IMR-90 (cell line): ENCODE measurements around the gene SMO. TPM values are rescaled to one million over a fixed set of nuclear protein-coding genes. Genes with fewer than 3 reads are reported as not detected.

Experiments used
- ATAC-seq: fragments of 200-7000 bp; cut with Tn5 transposase; 2 replicates; pipeline ENCODE4 v1.9.1; 2020; ENCODE audit warnings: low read depth, mild to moderate bottlenecking, moderate library complexity
- Bru-seq: library from RNA; stranded (reverse); fragments of 400-500 nt; gene quantifications from one replicate; lab custom pipeline; 2021; lab: Mats Ljungman, UMichigan
- BruChase-seq, 2 experiments: library from RNA; stranded (reverse); fragments of 400-500 nt; gene quantifications; one replicate each; lab custom pipeline; 2021; lab: Mats Ljungman, UMichigan
- BruUV-seq: library from RNA; stranded (reverse); fragments of 400-500 nt; replicated peaks from 2 replicates; lab custom pipeline; 2021; lab: Mats Ljungman, UMichigan
- CTCF ChIA-PET: fragments of 300-600 bp; formaldehyde crosslinking; extraction: SDS; loops from one replicate; lab custom pipeline; 2021; ENCODE audit warnings: antibody characterized with exemption; lab: Yijun Ruan, JAX
- POLR2A ChIA-PET: fragments of 300-600 bp; sonication (Branson Sonifier 250); formaldehyde crosslinking; loops from one replicate; lab custom pipeline; 2022; ENCODE audit warnings: antibody characterized with exemption; ENCODE audit not compliant: unreplicated experiment; lab: Charles Lee
- DNase-seq: peaks from one replicate; pipeline ENCODE4 v3.0.0; 2013
- H2AFZ ChIP-seq: replicated peaks from 2 replicates; pipeline ENCODE3; 2013; ENCODE audit warnings: low read length, mild to moderate bottlenecking; ENCODE audit not compliant: poor library complexity
- H2AK5ac ChIP-seq: 2 replicates; pipeline ENCODE4 v1.6.1; 2013; ENCODE audit warnings: low read depth, low read length, inconsistent platforms
- H2AK9ac ChIP-seq: replicated peaks from 2 replicates; pipeline ENCODE3; 2013; ENCODE audit warnings: mild to moderate bottlenecking, low read depth, low read length, moderate library complexity; ENCODE audit not compliant: poor library complexity
- H2BK120ac ChIP-seq: 2 replicates; pipeline ENCODE4 v1.6.1; 2013; ENCODE audit warnings: low read depth, low read length, inconsistent platforms
- H2BK15ac ChIP-seq: 3 replicates; pipeline ENCODE4 v1.6.1; 2013; ENCODE audit warnings: low read depth, low read length, inconsistent platforms
- H2BK20ac ChIP-seq: 2 replicates; pipeline ENCODE4 v1.6.1; 2013; ENCODE audit warnings: low read depth, mild to moderate bottlenecking, inconsistent platforms, low read length, moderate library complexity
- H2BK5ac ChIP-seq: 2 replicates; pipeline ENCODE4 v1.6.1; 2013; ENCODE audit warnings: mild to moderate bottlenecking, low read depth, low read length, inconsistent platforms; ENCODE audit not compliant: poor library complexity, severe bottlenecking
- H3K14ac ChIP-seq: replicated peaks from 2 replicates; pipeline ENCODE4 v1.6.1; 2013; ENCODE audit warnings: low read depth, low read length, inconsistent platforms
- H3K18ac ChIP-seq: 2 replicates; pipeline ENCODE4 v1.6.1; 2013; ENCODE audit warnings: low read depth, low read length, control low read depth
- H3K23ac ChIP-seq: 2 replicates; pipeline ENCODE4 v1.6.1; 2013; ENCODE audit warnings: low read depth, low read length, inconsistent platforms
- H3K27ac ChIP-seq: 2 replicates; pipeline ENCODE4 v1.5.1; 2013; ENCODE audit warnings: mild to moderate bottlenecking, control low read depth, low read length; ENCODE audit not compliant: insufficient read depth
- H3K27me3 ChIP-seq: 2 replicates; pipeline ENCODE4 v1.6.1; 2013; ENCODE audit warnings: low read length; ENCODE audit not compliant: control insufficient read depth, insufficient read depth
- H3K36me3 ChIP-seq: 2 replicates; pipeline ENCODE4 v1.6.1; 2013; ENCODE audit warnings: low read length, mixed read lengths; ENCODE audit not compliant: control insufficient read depth, insufficient read depth
- H3K4ac ChIP-seq: 2 replicates; pipeline ENCODE4 v1.6.1; 2013; ENCODE audit warnings: low read depth, low read length, inconsistent platforms
- H3K4me1 ChIP-seq: 2 replicates; pipeline ENCODE4 v1.6.1; 2013; ENCODE audit warnings: low read length, mixed read lengths; ENCODE audit not compliant: control insufficient read depth, insufficient read depth
- H3K4me2 ChIP-seq: 2 replicates; pipeline ENCODE4 v1.6.1; 2013; ENCODE audit warnings: low read depth, mild to moderate bottlenecking, control low read depth, low read length, moderate library complexity
- H3K4me3 ChIP-seq: 2 replicates; pipeline ENCODE4 v1.5.1; 2013; ENCODE audit warnings: low read depth, mild to moderate bottlenecking, control low read depth, low read length, moderate library complexity; ENCODE audit not compliant: insufficient read depth
- H3K56ac ChIP-seq: 2 replicates; pipeline ENCODE4 v1.6.1; 2013; ENCODE audit warnings: low read length, inconsistent platforms; ENCODE audit not compliant: insufficient read depth; ENCODE audit errors: extremely low read depth
- H3K79me1 ChIP-seq, 2 experiments: 2 replicates each; pipeline ENCODE4 v1.6.1; 2013; ENCODE audit warnings: low read length in 2 of 2, inconsistent platforms in 1 of 2, low read depth in 1 of 2
- H3K9ac ChIP-seq: 2 replicates; pipeline ENCODE4 v1.6.1; 2013; ENCODE audit warnings: low read depth, low read length, control low read depth
- H3K9me1 ChIP-seq: 2 replicates; pipeline ENCODE4 v1.6.1; 2013; ENCODE audit warnings: low read length, inconsistent platforms; ENCODE audit not compliant: insufficient read depth
- H3K9me3 ChIP-seq: 2 replicates; pipeline ENCODE4 v1.6.1; 2013; ENCODE audit warnings: low read length; ENCODE audit not compliant: control insufficient read depth, insufficient read depth
- H4K20me1 ChIP-seq: 2 replicates; pipeline ENCODE4 v1.6.1; 2013; ENCODE audit warnings: low read length, inconsistent platforms; ENCODE audit not compliant: insufficient read depth
- H4K5ac ChIP-seq: 2 replicates; pipeline ENCODE4 v1.6.1; 2013; ENCODE audit warnings: mild to moderate bottlenecking, low read depth, low read length, control low read depth
- H4K8ac ChIP-seq, 2 experiments: 2 replicates each; pipeline ENCODE4 v1.6.1; 2013; ENCODE audit warnings: low read depth in 2 of 2, low read length in 2 of 2, control low read depth in 1 of 2, inconsistent platforms in 1 of 2
- H4K91ac ChIP-seq: 2 replicates; pipeline ENCODE4 v1.6.1; 2013; ENCODE audit warnings: low read depth, low read length, inconsistent platforms; ENCODE audit not compliant: insufficient read depth
- MAZ ChIP-seq: IDR thresholded peaks from 2 replicates; pipeline ENCODE4 v1.6.1; 2012; ENCODE audit warnings: low read depth, mild to moderate bottlenecking, low read length, improper control_type of control experiment, moderate library complexity, borderline replicate concordance
- MXI1 ChIP-seq: IDR thresholded peaks from 2 replicates; pipeline ENCODE4 v1.6.1; 2012; ENCODE audit warnings: low read depth, mild to moderate bottlenecking, low read length, moderate library complexity, borderline replicate concordance
- POLR2A ChIP-seq: IDR thresholded peaks from 2 replicates; pipeline ENCODE4 v1.6.1; 2012; ENCODE audit warnings: mild to moderate bottlenecking, low read depth, low read length
- RCOR1 ChIP-seq: IDR thresholded peaks from 2 replicates; pipeline ENCODE4 v1.6.1; 2012; ENCODE audit warnings: mild to moderate bottlenecking, low read length, improper control_type of control experiment; ENCODE audit not compliant: insufficient replicate concordance
- SMC3 ChIP-seq: fragments of 150-350 bp; IDR thresholded peaks from 2 replicates; pipeline ENCODE4 v1.6.1; 2016; ENCODE audit warnings: low read depth, mild to moderate bottlenecking, antibody characterized with exemption, low read length, moderate library complexity
- WGBS, 2 experiments: methylation state at CpG; one replicate each; pipeline versions ENCODE4 v1.1.5 to v1.1.7; 2013; ENCODE audit warnings: missing lambda C conversion rate in 2 of 2; ENCODE audit not compliant: insufficient read length in 1 of 2; ENCODE audit errors: extremely low coverage in 2 of 2; 5-methylcytosine and 5-hydroxymethylcytosine counted together
- dilution Hi-C: fragments of 300-500 bp; cut with HindIII; formaldehyde crosslinking; loops from one replicate; pipeline ENCODE4 v1.14.3; 2018; ENCODE audit warnings: low sequenced_read_pairs; ENCODE audit not compliant: unreplicated experiment
- in situ Hi-C: fragments of 300-500 bp; cut with MboI; formaldehyde crosslinking; loops from 3 replicates; pipeline ENCODE4 v1.14.3; 2019; ENCODE audit warnings: low sequenced_read_pairs, inconsistent platforms, mixed read lengths
- intact Hi-C: fragments of 100-400 bp; cut with micrococcal nuclease; formaldehyde crosslinking; loops from 2 replicates; pipeline ENCODE4 v1.10.0; 2022
- long read RNA-seq: library from polyadenylated mRNA; unstranded; transcript quantifications from one replicate; pipeline ENCODE4 v2.0.0, GENCODE V29; 2021; ENCODE audit not compliant: unreplicated experiment
- polyA plus RNA-seq, 3 experiments: library from polyadenylated mRNA; depleted of rRNA; stranded (reverse); fragments of >200 nt; gene quantifications; 2 replicates each; pipeline ENCODE4 v1.2.3, GENCODE V29; 2012; ENCODE audit warnings: low replicate concordance in 1 of 3
- total RNA-seq: library from RNA; depleted of rRNA; stranded (reverse); fragments of >200 nt; gene quantifications from 2 replicates; pipeline ENCODE4 v1.2.3, GENCODE V29; 2012; rRNA removed

Gene SMO
- total RNA-seq (15.3 and 18.5 TPM in 2 replicates), polyA plus RNA-seq (2012; rRNA removed) (24.7 and 25.8 TPM in 2 replicates), Bru-seq, nascent RNA (percentile 61 among the genes with signal in this experiment), BruChase-seq, experiment 1, labeled RNA remaining after a 6-hour chase (percentile 74 among the genes with signal in this experiment), BruChase-seq, experiment 2, labeled RNA remaining after a 2-hour chase (percentile 70 among the genes with signal in this experiment)
- polyA plus RNA-seq (2012; cell fraction: cytosol; rRNA removed), result 15.7 and 27.9 TPM in 2 replicates
- polyA plus RNA-seq (2012; cell fraction: nucleus; rRNA removed; ENCODE audit: low replicate concordance), result 67.9 and 102 TPM in 2 replicates
- long read RNA-seq, transcript SMO-201 (12 exons, 3,738 nt), result major isoform, 7 of 17 reads
- long read RNA-seq, partial matches to known transcripts, result 4 of 17 reads
- long read RNA-seq, other reads (novel, unspliced or antisense), result 6 of 17 reads

DNA sequence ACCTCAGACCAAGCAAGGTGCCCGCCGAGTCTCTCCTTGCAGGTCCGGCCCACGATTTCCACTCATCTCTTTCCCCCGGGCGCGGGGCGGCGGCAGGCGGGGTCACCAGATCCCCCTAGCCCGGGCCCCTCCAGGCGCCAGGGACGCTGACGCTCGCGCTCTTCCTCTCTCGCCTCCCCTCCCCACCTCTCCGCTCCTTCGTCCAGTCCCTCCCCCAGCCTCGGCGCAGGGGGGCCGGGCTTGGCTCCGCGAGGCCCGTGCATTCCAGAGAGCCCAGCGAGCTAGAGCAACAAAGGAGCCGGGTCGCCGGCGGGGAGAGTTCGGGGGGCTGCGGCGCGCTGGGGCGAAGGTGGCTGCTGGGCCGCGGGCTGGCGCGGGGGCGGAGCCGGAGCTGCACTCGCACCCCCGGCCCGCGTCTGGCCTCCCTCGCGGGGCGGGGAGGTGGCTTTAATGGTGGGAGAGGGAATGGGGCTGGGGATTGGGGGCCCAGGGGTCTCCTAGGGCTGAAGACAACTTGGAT is at the start of gene SMO:
SMO (plus strand) TSS at position 262 of the 520 bp plus-strand sequence. CDS start 519 bp downstream, outside the sequence.
- TF ChIP-seq RCOR1, result no peak
- no peak for TF ChIP-seq SMC3
- TF ChIP-seq POLR2A, result 0 out of 2 replicates have a peak, but pooled peaks have one; percentile 19
- TF ChIP-seq MAZ, result peak; percentile 90; the same call in 1 of the 2 replicates
- TF ChIP-seq MXI1, result peak; percentile 23; the same call in 1 of the 2 replicates
- POLR2A ChIA-PET, result interaction anchor here (0.6 kb wide), 1 partner anchor 355 kb away, joined by 3 read pairs; no protein-coding TSS in a partner anchor
- Histone ChIP-seq H3K9me1 (peaks cover 10% of the 10 kb centered on the region), H2AK9ac (peak within 1 kb of the TSS; percentile 86), H3K27me3 (peaks cover 11% of the 10 kb centered on the region), H4K20me1 (peaks cover 35% of the 10 kb centered on the region), H4K91ac (peak within 1 kb of the TSS; percentile 56), H2BK5ac (no peak within 1 kb of the TSS), H4K8ac (peak within 1 kb of the TSS in 1 of 2 experiments; percentile 51; a peak in 2 of 4 replicates), H3K79me1 (peaks cover 18 to 39% of the 10 kb centered on the region in 2 experiments; a peak in 3 of 4 replicates), H3K9me3 (no peaks in the 10 kb centered on the region), H4K5ac (0 out of 2 replicates have a peak within 1 kb of the TSS, but pooled peaks have one; percentile 22), H3K4me2 (peak within 1 kb of the TSS; percentile 98), H3K23ac (peak within 1 kb of the TSS; percentile 86), H3K27ac (peak within 1 kb of the TSS; percentile 58), H3K4me3 (peak within 1 kb of the TSS; percentile 93), H3K56ac (no peak within 1 kb of the TSS), H3K4ac (peak within 1 kb of the TSS; percentile 52), H2BK120ac (no peak within 1 kb of the TSS), H3K4me1 (peaks cover 6% of the 10 kb centered on the region), H2AK5ac (no peak within 1 kb of the TSS), H3K9ac (peak within 1 kb of the TSS; percentile 84), H3K14ac (peak within 1 kb of the TSS; percentile 88), H3K36me3 (no peaks in the 10 kb centered on the region), H3K18ac (peak within 1 kb of the TSS; percentile 25; the same call in 1 of the 2 replicates), H2BK20ac (no peak within 1 kb of the TSS), H2AFZ (peak within 1 kb of the TSS; percentile 94), H2BK15ac (no peak within 1 kb of the TSS)
- intact Hi-C loops (no loop called here), dilution Hi-C loops (no loop called here), in situ Hi-C loops (no loop called here)
- DNase-seq (peak; percentile 39), ATAC-seq (peak; percentile 86)
- CTCF ChIA-PET, result no interaction called here
- no TSS peak for BruUV-seq
- WGBS, 2 experiments, result no CpG with 5 or more reads among the region's 48 CpGs
